Measurements from ENCODE around the gene GTPBP6. TPM values are rescaled to one million over a fixed set of nuclear protein-coding genes. Genes with fewer than 3 reads are reported as not detected.

Gene GTPBP6
- 10 to 100 TPM; 20.3 to 40.5 (median 29.7) TPM for total RNA-seq
- polyA plus RNA-seq = 10 to 100 TPM; 43.0 to 57.8 TPM

DNA sequence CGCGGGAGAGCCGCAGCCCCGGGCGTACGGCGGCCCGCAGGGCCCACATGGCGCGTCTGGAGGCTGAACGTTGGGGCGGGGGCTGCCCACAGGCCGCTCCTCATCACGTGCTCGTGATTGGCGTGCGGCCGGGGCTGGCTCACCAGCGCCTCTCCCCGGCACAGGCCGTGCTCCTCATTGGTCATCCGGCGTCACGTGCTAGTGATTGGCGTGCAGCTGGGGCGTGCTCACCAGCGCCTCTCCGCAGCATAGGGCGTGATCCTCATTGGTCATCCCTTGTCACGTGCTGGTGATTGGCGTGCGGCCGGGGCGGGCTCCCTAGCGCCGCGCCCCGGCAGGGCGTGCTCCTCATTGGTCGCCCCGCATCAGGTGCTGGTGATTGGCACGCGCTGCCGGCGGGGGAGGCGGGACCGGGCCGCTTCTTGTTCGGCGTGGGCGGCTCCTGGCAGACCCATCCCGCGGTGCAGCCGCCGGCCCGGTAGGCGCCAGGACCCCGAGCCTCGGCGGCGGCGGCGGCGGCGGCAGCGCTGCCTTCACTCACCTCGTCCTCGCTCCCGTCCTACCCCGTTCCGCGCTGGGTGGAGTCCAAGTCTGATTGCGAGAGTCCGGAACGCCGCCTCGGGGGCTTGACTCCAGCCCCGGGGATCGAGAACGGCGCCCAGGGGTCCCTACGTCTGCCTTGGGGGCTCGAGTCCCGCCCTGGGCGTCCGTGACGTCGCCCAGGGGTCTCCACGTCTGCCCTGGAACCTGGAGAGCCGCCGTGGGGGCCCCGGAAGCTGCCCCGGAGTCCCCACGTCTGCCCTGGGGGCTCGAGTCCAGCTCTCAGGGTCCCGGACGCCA, at the start of gene GTPBP6:
TSS of gene GTPBP6 (minus strand) at position 58 of the 840 bp plus-strand sequence. CDS start at position 49, 9 bp downstream.
- H3K27ac ChIP-seq = peak within 1 kb of the TSS; percentile 80 to 94 (median 92)
- peaks cover 0 to 5% (median 3%) of the 10 kb centered on the region in 3 donors for H3K4me1 ChIP-seq
- 0% methylated on average over 82 to 97 of the region's 97 CpGs for WGBS, 2 donors
- no peaks in the 10 kb centered on the region for H3K9me3 ChIP-seq
- ATAC-seq (peak; percentile 71 to 87 (median 80)), DNase-seq (peak; percentile 97 to 100 (median 100)), FAIRE-seq (no peak)
- H3K36me3 ChIP-seq = peaks cover 0 to 10% (median 0%) of the 10 kb centered on the region in 3 donors
- TF ChIP-seq CTCF (IDR thresholded peaks at IDR 0.05) = peak in 1 of 4 donors; percentile 7
- intact Hi-C loops (cut with DNase I) = no loop called here
- H3K27me3 ChIP-seq = no peaks in the 10 kb centered on the region
- peak within 1 kb of the TSS; percentile 61 to 97 (median 89) for H3K4me3 ChIP-seq

DNA sequence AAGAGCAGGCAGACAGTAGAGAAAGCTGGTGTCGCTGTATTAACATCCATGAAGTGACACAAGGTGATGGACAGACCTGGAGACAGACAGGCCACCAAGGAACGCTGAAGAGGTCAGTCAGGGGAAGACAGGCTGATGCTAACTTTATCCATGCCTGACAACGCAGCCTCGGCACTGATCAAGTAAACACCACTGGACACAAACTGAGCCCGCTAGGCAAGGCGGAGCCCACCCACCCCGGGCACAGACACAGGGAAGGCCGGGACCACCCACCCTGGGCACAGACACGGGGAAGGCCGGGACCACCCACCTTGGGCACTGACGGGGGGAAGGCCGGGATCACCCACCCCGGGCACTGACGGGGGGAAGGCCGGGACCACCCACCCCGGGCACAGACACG, 49.3 kb upstream of the GTPBP6 start:
- H3K9me3 ChIP-seq = no peaks in the 10 kb centered on the region
- no peak for TF ChIP-seq CTCF (IDR thresholded peaks at IDR 0.05)
- intact Hi-C loops (cut with DNase I) = no loop called here
- H3K27ac ChIP-seq = no peak overlapping the region
- DNase-seq (peak in 2 of 6 donors; percentile 10 to 76), FAIRE-seq (no peak), ATAC-seq (no peak)
- H3K27me3 ChIP-seq = no peaks in the 10 kb centered on the region
- no peaks in the 10 kb centered on the region for H3K4me1 ChIP-seq
- H3K36me3 ChIP-seq = no peaks in the 10 kb centered on the region
- 87 to 91% methylated on average over 14 to 17 of the region's 17 CpGs for WGBS, 2 donors
- no peak overlapping the region for H3K4me3 ChIP-seq

- ATAC-seq = no peak
- intact Hi-C loops (cut with DNase I) = no loop called here
- no peaks in the 10 kb centered on the region for H3K27me3 ChIP-seq
- H3K4me3 ChIP-seq = no peak overlapping the region
- H3K4me1 ChIP-seq = no peaks in the 10 kb centered on the region
- H3K9me3 ChIP-seq = no peaks in the 10 kb centered on the region
- no peak overlapping the region for H3K27ac ChIP-seq
- no peaks in the 10 kb centered on the region for H3K36me3 ChIP-seq
- TF ChIP-seq CTCF (IDR thresholded peaks at IDR 0.05) = no peak
- no peak for DNase-seq
- WGBS, 2 donors = 91 to 93% methylated on average over 16 of the region's 16 CpGs
- FAIRE-seq = no peak
Observed at GRCh38 chrX:367349-367748, 48.8 kb upstream of the GTPBP6 start.

GRCh38 chrX:363621-364375, 45.2 kb upstream of the GTPBP6 start:
- no peak for DNase-seq
- intact Hi-C loops (cut with DNase I) = no loop called here

More at GRCh38 chrX:363621-364375, 45.2 kb upstream of the GTPBP6 start:
- no peak for TF ChIP-seq CTCF (IDR thresholded peaks at IDR 0.05)
- FAIRE-seq = no peak
- ATAC-seq = no peak
- Histone ChIP-seq H3K27ac (no peak overlapping the region), H3K9me3 (no peaks in the 10 kb centered on the region), H3K27me3 (no peaks in the 10 kb centered on the region), H3K4me3 (no peak overlapping the region), H3K4me1 (no peaks in the 10 kb centered on the region), H3K36me3 (peaks cover 0 to 12% (median 0%) of the 10 kb centered on the region in 3 donors)
- 96 to 97% methylated on average over 37 of the region's 37 CpGs for WGBS, 2 donors

Data from pancreas (tissue), 10 donors.